Brain microvascular endothelial cell (primary cell): ENCODE results near the gene CFAP92.

Experiments used
- DNase-seq: peaks from one replicate; pipeline ENCODE4 v3.0.0-alpha.2; 2020
- H3K27ac ChIP-seq: fragments of 250-450 bp; sonication (Bioruptor Pico); 2 replicates; pipeline ENCODE4 v1.5.1; 2020; ENCODE audit warnings: mild to moderate bottlenecking, moderate library complexity
- H3K27me3 ChIP-seq: fragments of 250-450 bp; sonication (Bioruptor Pico); replicated peaks from 2 replicates; pipeline ENCODE4 v1.5.1; 2020; ENCODE audit warnings: mild to moderate bottlenecking
- H3K36me3 ChIP-seq: fragments of 250-450 bp; sonication (Bioruptor Pico); replicated peaks from 2 replicates; pipeline ENCODE4 v1.5.1; 2020; ENCODE audit warnings: mild to moderate bottlenecking
- H3K4me3 ChIP-seq: 2 replicates; pipeline ENCODE4 v1.5.1; 2011; ENCODE audit warnings: low read depth, mild to moderate bottlenecking, control low read depth, low read length, moderate library complexity
- in situ Hi-C: cut with HindIII; loops from 2 replicates; pipeline ENCODE4 v1.10.0; 2017; ENCODE audit warnings: low sequenced_read_pairs, low pct_ligation_motif_present
- TF ChIP-seq, protein P1 (sequence below): IDR thresholded peaks from 2 replicates; pipeline ENCODE4 v1.5.1; 2011; ENCODE audit warnings: low read depth, mild to moderate bottlenecking, moderate library complexity, low read length, control low read depth, inconsistent platforms; ENCODE audit errors: missing control alignments

The CFAP92 gene

DNA sequence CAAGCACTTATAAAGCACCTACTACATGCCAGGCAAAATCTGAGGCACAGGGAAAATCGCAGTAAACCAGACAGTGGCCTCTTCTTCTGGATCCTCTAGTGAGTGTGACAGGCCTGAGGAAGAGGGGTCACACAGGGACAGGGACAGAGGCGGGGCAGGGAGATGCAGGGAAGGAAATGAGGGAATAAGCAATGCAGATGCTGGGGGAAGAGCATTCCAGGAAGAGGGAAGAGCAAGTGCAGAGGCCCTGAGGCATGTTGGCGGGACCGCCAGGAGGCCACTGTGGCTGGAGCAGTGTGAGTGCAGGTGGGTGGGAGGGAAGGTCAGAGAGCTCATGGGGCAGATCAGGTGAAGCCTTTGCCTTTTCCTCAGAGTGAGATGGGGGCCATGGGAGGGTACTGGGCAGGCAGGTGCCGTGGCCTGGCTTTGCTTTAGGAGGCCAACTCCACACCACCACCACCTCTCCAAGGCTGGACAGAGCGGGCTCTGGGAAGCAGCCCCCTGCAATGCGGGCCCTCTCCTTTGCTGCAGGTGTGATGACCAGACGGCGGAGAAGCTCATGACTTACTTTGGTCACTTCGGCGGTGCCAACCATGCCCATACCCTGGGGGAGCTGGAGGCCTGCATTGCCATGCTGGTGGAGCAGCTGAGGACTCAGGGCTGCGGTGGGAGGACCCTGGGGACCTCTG lies 39.9 kb upstream of the CFAP92 start:
- in situ Hi-C loops, result no loop called here
- TF ChIP-seq, protein P1, sequence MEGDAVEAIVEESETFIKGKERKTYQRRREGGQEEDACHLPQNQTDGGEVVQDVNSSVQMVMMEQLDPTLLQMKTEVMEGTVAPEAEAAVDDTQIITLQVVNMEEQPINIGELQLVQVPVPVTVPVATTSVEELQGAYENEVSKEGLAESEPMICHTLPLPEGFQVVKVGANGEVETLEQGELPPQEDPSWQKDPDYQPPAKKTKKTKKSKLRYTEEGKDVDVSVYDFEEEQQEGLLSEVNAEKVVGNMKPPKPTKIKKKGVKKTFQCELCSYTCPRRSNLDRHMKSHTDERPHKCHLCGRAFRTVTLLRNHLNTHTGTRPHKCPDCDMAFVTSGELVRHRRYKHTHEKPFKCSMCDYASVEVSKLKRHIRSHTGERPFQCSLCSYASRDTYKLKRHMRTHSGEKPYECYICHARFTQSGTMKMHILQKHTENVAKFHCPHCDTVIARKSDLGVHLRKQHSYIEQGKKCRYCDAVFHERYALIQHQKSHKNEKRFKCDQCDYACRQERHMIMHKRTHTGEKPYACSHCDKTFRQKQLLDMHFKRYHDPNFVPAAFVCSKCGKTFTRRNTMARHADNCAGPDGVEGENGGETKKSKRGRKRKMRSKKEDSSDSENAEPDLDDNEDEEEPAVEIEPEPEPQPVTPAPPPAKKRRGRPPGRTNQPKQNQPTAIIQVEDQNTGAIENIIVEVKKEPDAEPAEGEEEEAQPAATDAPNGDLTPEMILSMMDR, result no peak
- Histone ChIP-seq H3K27me3 (peaks cover 3% of the 10 kb centered on the region), H3K36me3 (no peaks in the 10 kb centered on the region), H3K27ac (no peak overlapping the region), H3K4me3 (no peak overlapping the region)
- DNase-seq, result no peak

GRCh38 chr3:129033151-129033550 lies 39.3 kb upstream of the CFAP92 start:
- TF ChIP-seq, protein P1, result no peak
- DNase-seq, result no peak
- Histone ChIP-seq H3K27ac (no peak overlapping the region), H3K4me3 (no peak overlapping the region), H3K27me3 (no peaks in the 10 kb centered on the region), H3K36me3 (no peaks in the 10 kb centered on the region)
- in situ Hi-C loops, result no loop called here

DNA sequence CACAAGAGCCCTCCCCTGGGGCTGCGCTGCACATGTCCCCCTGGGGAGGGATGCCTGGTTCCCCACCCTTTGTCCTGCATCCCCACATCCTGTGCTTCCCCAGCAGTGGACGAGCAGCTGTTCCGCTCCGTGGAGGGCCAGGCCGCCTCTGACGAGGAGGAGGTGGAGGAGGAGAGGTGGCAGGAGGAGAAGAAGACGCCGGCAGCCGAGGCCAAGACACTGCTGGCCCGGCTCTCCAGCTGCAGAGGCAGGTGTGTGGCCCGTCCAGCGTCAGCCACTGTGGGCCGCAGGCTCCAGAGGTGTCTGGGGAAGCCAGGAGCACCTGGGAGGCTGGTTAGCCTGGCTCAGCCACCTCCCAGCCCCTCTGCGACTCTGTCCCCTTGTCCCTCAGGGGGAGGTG lies 38.8 kb upstream of the CFAP92 start:
- TF ChIP-seq, protein P1, result no peak
- in situ Hi-C loops, result no loop called here

GRCh38 chr3:129031476-129032215 lies 37.8 kb upstream of the CFAP92 start:
- DNase-seq, result no peak
- TF ChIP-seq, protein P1, result no peak
- in situ Hi-C loops, result no loop called here
- Histone ChIP-seq H3K27ac (no peak overlapping the region), H3K4me3 (no peak overlapping the region), H3K27me3 (no peaks in the 10 kb centered on the region), H3K36me3 (no peaks in the 10 kb centered on the region)

More for the DNA sequence above, 38.8 kb upstream of the CFAP92 start:
- no peak overlapping the region for H3K27ac ChIP-seq
- H3K4me3 ChIP-seq, result no peak overlapping the region
- no peaks in the 10 kb centered on the region for H3K36me3 ChIP-seq
- no peak for DNase-seq
- no peaks in the 10 kb centered on the region for H3K27me3 ChIP-seq

- DNase-seq, result no peak
- in situ Hi-C loops, result no loop called here
- H3K36me3 ChIP-seq, result no peaks in the 10 kb centered on the region
- no peak overlapping the region for H3K4me3 ChIP-seq
- no peaks in the 10 kb centered on the region for H3K27me3 ChIP-seq
- TF ChIP-seq, protein P1, result no peak
- no peak overlapping the region for H3K27ac ChIP-seq
These were observed 36.7 kb upstream of the CFAP92 start for GRCh38 chr3:129030611-129031010.
